B cell (primary cell): ENCODE measurements around the gene MS4A18. TPM values are rescaled to one million over a fixed set of nuclear protein-coding genes. Genes with fewer than 3 reads are reported as not detected.

ENCODE experiments used
- ATAC-seq: fragments of 200-7000 bp; cut with Tn5 transposase; one replicate; pipeline ENCODE4 v1.10.0; 2021; ENCODE audit warnings: low read depth, mild to moderate bottlenecking, moderate number of reproducible peaks, moderate library complexity
- CTCF ChIA-PET: fragments of 350-600 bp; sonication (Branson Sonifier 250); formaldehyde crosslinking; loops from one replicate; lab custom pipeline; 2021; ENCODE audit warnings: antibody characterized with exemption, inconsistent platforms; lab: Charles Lee
- POLR2A ChIA-PET: fragments of 350-600 bp; sonication (Branson Sonifier 250); formaldehyde crosslinking; loops from one replicate; lab custom pipeline; 2021; ENCODE audit warnings: antibody characterized with exemption; lab: Charles Lee
- DNase-seq: peaks from one replicate; pipeline ENCODE4 v3.0.0; 2013
- H2AFZ ChIP-seq: 2 replicates; pipeline ENCODE4 v1.6.1; 2012; ENCODE audit warnings: mild to moderate bottlenecking, low read depth, low read length; ENCODE audit not compliant: insufficient read depth, poor library complexity, severe bottlenecking
- H3K27ac ChIP-seq, 2 donors: 1 replicate in 1 of 2; 2 replicates in 1 of 2; pipeline ENCODE4 v1.5.1; 2012 to 2013; ENCODE audit warnings: low read length in 2 of 2, mild to moderate bottlenecking in 2 of 2, moderate library complexity in 1 of 2
- H3K27me3 ChIP-seq, 4 experiments: fragments of 200-600 bp in 1 of 4; sonication (generic) in 1 of 4; replicated peaks in 1 of 4; 1 replicate in 2 of 4; 2 replicates in 2 of 4; pipeline versions ENCODE4 v1.6.1 to v1.7.0; 2013 to 2016; ENCODE audit warnings: low read length in 3 of 4, mild to moderate bottlenecking in 2 of 4, mixed read lengths in 1 of 4, moderate library complexity in 1 of 4; ENCODE audit not compliant: insufficient read depth in 4 of 4, control insufficient read depth in 3 of 4; ENCODE audit errors: control extremely low read depth in 1 of 4
- H3K36me3 ChIP-seq, 2 experiments: replicated peaks in 1 of 2; 1 replicate in 1 of 2; 2 replicates in 1 of 2; pipeline versions ENCODE4 v1.6.1 to v1.7.1; 2013; ENCODE audit warnings: low read length in 1 of 2; ENCODE audit not compliant: insufficient read depth in 2 of 2, control insufficient read depth in 1 of 2; ENCODE audit errors: control extremely low read depth in 1 of 2, extremely low read depth in 1 of 2
- H3K4me1 ChIP-seq, 2 donors: fragments of 200-600 bp in 1 of 2; sonication (generic) in 1 of 2; 1 replicate in 1 of 2; 2 replicates in 1 of 2; pipeline versions ENCODE4 v1.5.1 to v1.6.1; 2013 to 2017; ENCODE audit warnings: low read length in 2 of 2; ENCODE audit not compliant: control insufficient read depth in 2 of 2, insufficient read depth in 2 of 2
- H3K4me2 ChIP-seq: replicated peaks from 2 replicates; pipeline ENCODE3; 2012; ENCODE audit warnings: mild to moderate bottlenecking, low read depth, low read length; ENCODE audit not compliant: poor library complexity, severe bottlenecking
- H3K4me3 ChIP-seq, 5 experiments: fragments of 200-600 bp in 1 of 5; sonication (generic) in 1 of 5; 1 replicate in 3 of 5; 2 replicates in 2 of 5; pipeline versions ENCODE4 v1.5.1 to v1.7.0; 2011 to 2016; ENCODE audit warnings: low read length in 4 of 5, mild to moderate bottlenecking in 4 of 5, low read depth in 2 of 5, control low read depth in 1 of 5, moderate library complexity in 1 of 5; ENCODE audit not compliant: insufficient read depth in 1 of 5; ENCODE audit errors: control extremely low read depth in 1 of 5, extremely low read depth in 1 of 5
- H3K79me2 ChIP-seq: fragments of 200-600 bp; sonication (generic); one replicate; pipeline ENCODE4 v1.6.0; 2016; ENCODE audit warnings: low read length; ENCODE audit not compliant: control insufficient read depth, insufficient read depth
- H3K9ac ChIP-seq: fragments of 200-600 bp; sonication (generic); 2 replicates; pipeline ENCODE4 v1.6.1; 2017; ENCODE audit warnings: mild to moderate bottlenecking, low read length, moderate library complexity
- H3K9me3 ChIP-seq, 3 donors: one replicate each; pipeline versions ENCODE4 v1.6.1 to v1.7.1; 2013; ENCODE audit warnings: low read length in 2 of 3; ENCODE audit not compliant: control insufficient read depth in 2 of 3, insufficient read depth in 1 of 3; ENCODE audit errors: control extremely low read depth in 1 of 3
- H4K20me1 ChIP-seq: 2 replicates; pipeline ENCODE4 v1.6.0; 2012; ENCODE audit warnings: mild to moderate bottlenecking, low read length; ENCODE audit not compliant: insufficient read depth, control insufficient read depth, poor library complexity, severe bottlenecking
- H3K27ac Mint-ChIP-seq: one replicate; pipeline ENCODE4 v1.8.0; 2021; ENCODE audit warnings: mixed read lengths
- H3K27me3 Mint-ChIP-seq: one replicate; pipeline ENCODE4 v1.8.0; 2021; ENCODE audit warnings: mixed read lengths
- H3K4me1 Mint-ChIP-seq: one replicate; pipeline ENCODE4 v1.8.0; 2021; ENCODE audit warnings: mixed read lengths
- H3K4me3 Mint-ChIP-seq: one replicate; pipeline ENCODE4 v1.8.0; 2021; ENCODE audit warnings: mixed read lengths
- H3K9me3 Mint-ChIP-seq: one replicate; pipeline ENCODE4 v1.8.0; 2022; ENCODE audit warnings: mixed read lengths; ENCODE audit not compliant: insufficient read depth
- CTCF ChIP-seq: fragments of 200-600 bp; IDR thresholded peaks from one replicate; pipeline ENCODE4 v1.8.0; 2022; ENCODE audit warnings: antibody characterized with exemption, mild to moderate bottlenecking
- EZH2 ChIP-seq: IDR thresholded peaks from 2 replicates; pipeline ENCODE4 v1.6.1; 2012; ENCODE audit warnings: borderline replicate concordance, low read depth, mild to moderate bottlenecking, moderate library complexity, low read length; ENCODE audit not compliant: insufficient read depth, poor library complexity, severe bottlenecking
- WGBS: methylation state at CpG from one replicate; pipeline ENCODE4 v1.1.5; 2013; ENCODE audit warnings: missing lambda C conversion rate; ENCODE audit not compliant: insufficient coverage; 5-methylcytosine and 5-hydroxymethylcytosine counted together
- intact Hi-C: fragments of 100-400 bp; cut with micrococcal nuclease; formaldehyde crosslinking; loops from one replicate; pipeline ENCODE4 v1.10.0; 2022
- polyA plus RNA-seq: library from polyadenylated mRNA; depleted of rRNA; stranded (reverse); fragments of >200 nt; gene quantifications from 2 replicates; pipeline ENCODE4 v1.2.3, GENCODE V29; 2012
- total RNA-seq, 2 donors: library from RNA; stranded (reverse); fragments of 120-200 nt in 1 of 2; gene quantifications; 1 replicate in 1 of 2; 2 replicates in 1 of 2; pipeline versions ENCODE4 v1.2.3 to v1.2.4, GENCODE V29; 2013 to 2022

Gene MS4A18
- total and polyA plus RNA-seq, 2 donors (not counting 1 experiment from before 2014, with no cell fraction given), result not detected

GRCh38 chr11:60775420-60775961, 51.0 kb downstream of the MS4A18 start:
- H3K4me1 Mint-ChIP-seq, result peaks cover 15% of the 10 kb centered on the region
- peak overlapping the region; percentile 57 for H2AFZ ChIP-seq

More at GRCh38 chr11:60775420-60775961, 51.0 kb downstream of the MS4A18 start:
- TF ChIP-seq CTCF (peak; percentile 88), EZH2 (no peak)
- peak overlapping the region; percentile 1 for H3K27ac Mint-ChIP-seq
- Histone ChIP-seq H3K79me2 (no peaks in the 10 kb centered on the region), H3K4me3 (no peak overlapping the region), H3K4me1 (peaks cover 3 to 11% of the 10 kb centered on the region in 2 donors), H3K36me3 (no peaks in the 10 kb centered on the region), H3K4me2 (peak overlapping the region; percentile 34), H3K27me3 (peaks cover 0 to 9% (median 1%) of the 10 kb centered on the region in 4 experiments), H3K9ac (no peak overlapping the region), H4K20me1 (no peaks in the 10 kb centered on the region), H3K27ac (no peak overlapping the region), H3K9me3 (peaks cover 0 to 2% (median 0%) of the 10 kb centered on the region in 3 donors)
- ATAC-seq (peak; percentile 96), DNase-seq (peak; percentile 89)
- H3K9me3 Mint-ChIP-seq, result no peaks in the 10 kb centered on the region
- POLR2A ChIA-PET, result interaction anchor here (0.6 kb wide), 1 partner anchor 205 kb away, joined by 3 read pairs; no protein-coding TSS in a partner anchor
- no peak overlapping the region for H3K4me3 Mint-ChIP-seq
- peaks cover 12% of the 10 kb centered on the region for H3K27me3 Mint-ChIP-seq
- 7% methylated on average over 15 of the region's 15 CpGs for WGBS
- intact Hi-C loops, result loop anchor here (1.0 kb wide), 3 partner anchors 124 to 510 kb away; no protein-coding TSS in a partner anchor
- CTCF ChIA-PET, result interaction anchor here (0.6 to 9.5 kb wide), 22 partner anchors 11 to 1087 kb away, joined by 3 to 102 read pairs (median 4); partner anchors contain the start of gene MS4A15
